HG03045 (cell line): Measurements from ENCODE around the gene REG1B.

Experiments used
- ATAC-seq: cut with Tn5 transposase; IDR thresholded peaks from one replicate; pipeline ENCODE4 v1.9.1; 2021; ENCODE audit warnings: mild to moderate bottlenecking, moderate library complexity; ENCODE audit not compliant: unreplicated experiment

REG1B gene

GRCh38 chr2:79087785-79088364 lies at the start of gene REG1B:
Gene REG1B (minus strand): TSS chr2:79087993. CDS start chr2:79087612, 381 bp downstream.
- ATAC-seq, result no peak

GRCh38 chr2:79131687-79132086 lies 43.9 kb upstream of the REG1B start:
- ATAC-seq, result no peak

- ATAC-seq, result no peak
Measured at GRCh38 chr2:79129804-79130203, 42.0 kb upstream of the REG1B start.

GRCh38 chr2:79129260-79129659 lies 41.5 kb upstream of the REG1B start:
- ATAC-seq, result no peak

GRCh38 chr2:79128406-79128805 lies 40.6 kb upstream of the REG1B start:
- no peak for ATAC-seq

- ATAC-seq, result no peak
Measured at GRCh38 chr2:79125721-79125985, 37.9 kb upstream of the REG1B start.

GRCh38 chr2:79124907-79125720 lies 37.3 kb upstream of the REG1B start:
- ATAC-seq, result no peak

GRCh38 chr2:79122676-79123075 lies 34.9 kb upstream of the REG1B start:
- no peak for ATAC-seq

- no peak for ATAC-seq
Measured at GRCh38 chr2:79120194-79120713, 32.5 kb upstream of the REG1B start, which contains the start of gene REG1A. Gene REG1A (plus strand): TSS chr2:79120488. CDS start chr2:79120862, 374 bp downstream.

GRCh38 chr2:79116997-79117928 lies 29.5 kb upstream of the REG1B start:
- no peak for ATAC-seq

- no peak for ATAC-seq
Measured at GRCh38 chr2:79114797-79115494, 27.2 kb upstream of the REG1B start.

- no peak for ATAC-seq
Measured at GRCh38 chr2:79112269-79112668, 24.5 kb upstream of the REG1B start.

GRCh38 chr2:79105259-79105658 lies 17.5 kb upstream of the REG1B start:
- ATAC-seq, result no peak

- no peak for ATAC-seq
Measured at GRCh38 chr2:79103214-79103613, 15.4 kb upstream of the REG1B start.

- no peak for ATAC-seq
Measured at GRCh38 chr2:79101024-79101423, 13.2 kb upstream of the REG1B start.

- no peak for ATAC-seq
Measured at GRCh38 chr2:79100285-79100684, 12.5 kb upstream of the REG1B start.

GRCh38 chr2:79099140-79099686 lies 11.4 kb upstream of the REG1B start:
- ATAC-seq, result no peak

GRCh38 chr2:79097843-79098242 lies 10.1 kb upstream of the REG1B start:
- no peak for ATAC-seq

- ATAC-seq, result no peak
Measured at GRCh38 chr2:79090693-79091092, 2.9 kb upstream of the REG1B start.

- ATAC-seq, result no peak
Measured at GRCh38 chr2:79086255-79086654, 1.5 kb downstream of the REG1B start.
